ENCODE results near the gene DAB2. TPM values are rescaled to one million over a fixed set of nuclear protein-coding genes. Genes with fewer than 3 reads are reported as not detected.

The DAB2 gene
- total and polyA plus RNA-seq, 2 donors (not counting 1 experiment from before 2014, with no cell fraction given) = 0.03 to 0.47 TPM

- DNase-seq (no peak), ATAC-seq (ENCODE audit: low read depth) (no peak)
- peaks cover 0 to 13% (median 0%) of the 10 kb centered on the region in 3 donors for H3K9me3 ChIP-seq (ENCODE audit: control extremely low read depth in 1 of 3, control insufficient read depth in 2 of 3, insufficient read depth in 1 of 3, low read length in 2 of 3)
- H3K27ac ChIP-seq (ENCODE audit: low read length in 2 of 2) = no peak overlapping the region
- no peak overlapping the region for H2AFZ ChIP-seq (ENCODE audit: insufficient read depth, low read depth, low read length, poor library complexity, severe bottlenecking)
- H3K79me2 ChIP-seq (ENCODE audit: control insufficient read depth, insufficient read depth, low read length) = no peaks in the 10 kb centered on the region
- no peaks in the 10 kb centered on the region for H3K4me1 ChIP-seq (ENCODE audit: control insufficient read depth in 2 of 2, insufficient read depth in 2 of 2, low read length in 2 of 2)
- H3K4me3 ChIP-seq (ENCODE audit: control extremely low read depth in 1 of 5, extremely low read depth in 1 of 5, insufficient read depth in 1 of 5, low read depth in 2 of 5, low read length in 4 of 5) = no peak overlapping the region
- Mint-ChIP-seq H3K27ac (no peak overlapping the region), H3K9me3 (ENCODE audit: insufficient read depth) (no peaks in the 10 kb centered on the region), H3K4me1 (no peaks in the 10 kb centered on the region), H3K4me3 (no peak overlapping the region), H3K27me3 (peaks cover 10% of the 10 kb centered on the region)
- H3K27me3 ChIP-seq (replicated peaks in 1 of 4; ENCODE audit: control extremely low read depth in 1 of 4, control insufficient read depth in 3 of 4, insufficient read depth in 4 of 4, low read length in 3 of 4) = no peaks in the 10 kb centered on the region
- no peak overlapping the region for H3K4me2 ChIP-seq (replicated peaks; ENCODE audit: low read depth, low read length, poor library complexity, severe bottlenecking)
- intact Hi-C loops (cut with micrococcal nuclease) = no loop called here
- ChIA-PET CTCF (no interaction called here), POLR2A (no interaction called here)
- no CpG with 5 or more reads among the region's 1 CpG for WGBS (ENCODE audit: insufficient coverage)
- no peaks in the 10 kb centered on the region for H4K20me1 ChIP-seq (ENCODE audit: control insufficient read depth, insufficient read depth, low read length, poor library complexity, severe bottlenecking)
- no peaks in the 10 kb centered on the region for H3K36me3 ChIP-seq (replicated peaks in 1 of 2; ENCODE audit: control extremely low read depth in 1 of 2, control insufficient read depth in 1 of 2, extremely low read depth in 1 of 2, insufficient read depth in 2 of 2, low read length in 1 of 2)
- TF ChIP-seq EZH2 (IDR thresholded peaks at IDR 0.05; ENCODE audit: borderline replicate concordance, insufficient read depth, low read depth, low read length, poor library complexity, severe bottlenecking) = no peak
- TF ChIP-seq CTCF (IDR thresholded peaks at IDR 0.05) = no peak
- H3K9ac ChIP-seq (ENCODE audit: low read length) = no peak overlapping the region
Measured at GRCh38 chr5:39333104-39333503, 91.7 kb downstream of the DAB2 start.

DNA sequence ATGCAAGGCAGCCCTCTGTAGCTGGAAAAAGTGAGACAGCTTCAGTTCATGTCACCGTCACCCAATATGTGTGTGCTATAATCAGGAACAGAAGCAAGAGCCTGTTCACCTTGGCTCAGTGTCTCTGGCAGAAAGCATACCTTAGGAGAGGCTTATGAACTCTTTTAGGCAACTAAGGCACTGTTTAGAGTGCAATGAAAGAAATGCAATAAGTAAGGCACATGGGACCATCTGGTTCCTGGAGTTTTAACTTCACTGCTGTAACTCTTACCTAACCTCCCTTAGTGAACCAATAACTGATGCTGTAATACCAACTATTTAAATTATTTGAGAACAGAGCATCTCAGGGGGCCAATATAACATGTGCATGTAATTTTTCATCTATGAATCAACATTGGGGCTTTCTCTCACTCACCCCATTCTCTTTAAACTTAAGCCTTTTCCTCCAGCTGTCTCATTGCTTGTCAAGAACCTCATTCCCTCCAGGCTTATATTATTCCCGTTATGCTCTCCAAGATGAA is 92.9 kb downstream of the DAB2 start:
- H3K36me3 ChIP-seq (replicated peaks in 1 of 2; ENCODE audit: control extremely low read depth in 1 of 2, control insufficient read depth in 1 of 2, extremely low read depth in 1 of 2, insufficient read depth in 2 of 2, low read length in 1 of 2) = no peaks in the 10 kb centered on the region

More for the DNA sequence above, 92.9 kb downstream of the DAB2 start:
- no peaks in the 10 kb centered on the region for H3K4me1 Mint-ChIP-seq
- no peak overlapping the region for H3K4me3 Mint-ChIP-seq
- DNase-seq = no peak
- Histone ChIP-seq H3K79me2 (ENCODE audit: control insufficient read depth, insufficient read depth, low read length) (no peaks in the 10 kb centered on the region), H3K9ac (ENCODE audit: low read length) (no peak overlapping the region), H3K9me3 (ENCODE audit: control extremely low read depth in 1 of 3, control insufficient read depth in 2 of 3, insufficient read depth in 1 of 3, low read length in 2 of 3) (peaks cover 0 to 13% (median 0%) of the 10 kb centered on the region in 3 donors), H3K27me3 (replicated peaks in 1 of 4; ENCODE audit: control extremely low read depth in 1 of 4, control insufficient read depth in 3 of 4, insufficient read depth in 4 of 4, low read length in 3 of 4) (no peaks in the 10 kb centered on the region), H3K4me3 (ENCODE audit: control extremely low read depth in 1 of 5, extremely low read depth in 1 of 5, insufficient read depth in 1 of 5, low read depth in 2 of 5, low read length in 4 of 5) (no peak overlapping the region), H4K20me1 (ENCODE audit: control insufficient read depth, insufficient read depth, low read length, poor library complexity, severe bottlenecking) (no peaks in the 10 kb centered on the region), H3K27ac (ENCODE audit: low read length in 2 of 2) (no peak overlapping the region), H3K4me2 (replicated peaks; ENCODE audit: low read depth, low read length, poor library complexity, severe bottlenecking) (no peak overlapping the region), H2AFZ (ENCODE audit: insufficient read depth, low read depth, low read length, poor library complexity, severe bottlenecking) (no peak overlapping the region), H3K4me1 (ENCODE audit: control insufficient read depth in 2 of 2, insufficient read depth in 2 of 2, low read length in 2 of 2) (no peaks in the 10 kb centered on the region)
- ChIA-PET POLR2A (no interaction called here), CTCF (no interaction called here)
- peaks cover 6% of the 10 kb centered on the region for H3K27me3 Mint-ChIP-seq
- no peak for ATAC-seq (ENCODE audit: low read depth)
- H3K27ac Mint-ChIP-seq = no peak overlapping the region
- intact Hi-C loops (cut with micrococcal nuclease) = no loop called here
- no peaks in the 10 kb centered on the region for H3K9me3 Mint-ChIP-seq (ENCODE audit: insufficient read depth)
- no peak for TF ChIP-seq EZH2 (IDR thresholded peaks at IDR 0.05; ENCODE audit: borderline replicate concordance, insufficient read depth, low read depth, low read length, poor library complexity, severe bottlenecking)
- TF ChIP-seq CTCF (IDR thresholded peaks at IDR 0.05) = no peak
- WGBS (ENCODE audit: insufficient coverage) = 100% methylated on average over 2 of the region's 2 CpGs
